GM13977 (cell line): ENCODE results near the gene CCND2.

Experiments
- DNase-seq: peaks from one replicate; pipeline ENCODE4 v3.0.0; 2012; ENCODE audit warnings: low spot score
- in situ Hi-C: fragments of 300-500 bp; cut with MboI; formaldehyde crosslinking; loops from one replicate; pipeline ENCODE4 v1.12.0; 2022; ENCODE audit warnings: low sequenced_read_pairs, low pct_unique_long_range_greater_than_20kb, mixed read lengths, inconsistent platforms; ENCODE audit not compliant: unreplicated experiment
- TF ChIP-seq, protein P1 (sequence below): IDR thresholded peaks from 2 replicates; pipeline ENCODE4 v1.5.1; 2012; ENCODE audit warnings: mild to moderate bottlenecking, control low read depth; ENCODE audit not compliant: insufficient read depth; ENCODE audit errors: extremely low read depth, missing control alignments

CCND2 gene

DNA sequence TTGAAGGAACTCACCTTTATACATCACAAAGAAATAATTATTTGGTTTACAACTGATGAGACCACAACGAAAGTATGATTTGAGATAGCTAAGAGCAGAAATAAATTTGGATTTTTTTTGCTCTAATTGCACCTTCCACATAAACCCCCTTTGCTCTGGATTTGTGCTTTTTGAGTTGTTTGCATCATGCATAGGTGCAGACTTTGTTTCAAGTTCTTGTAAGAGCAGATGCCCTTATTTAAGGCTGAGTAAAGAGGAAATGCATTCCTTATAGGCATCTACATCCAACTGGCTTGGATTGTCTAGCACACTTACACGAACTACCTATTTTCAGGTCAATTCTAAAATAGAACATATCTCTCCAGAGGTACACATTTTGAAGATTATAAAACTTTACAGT lies 6.6 kb upstream of the CCND2 start:
- DNase-seq = no peak
- in situ Hi-C loops = no loop called here
- TF ChIP-seq, protein P1, sequence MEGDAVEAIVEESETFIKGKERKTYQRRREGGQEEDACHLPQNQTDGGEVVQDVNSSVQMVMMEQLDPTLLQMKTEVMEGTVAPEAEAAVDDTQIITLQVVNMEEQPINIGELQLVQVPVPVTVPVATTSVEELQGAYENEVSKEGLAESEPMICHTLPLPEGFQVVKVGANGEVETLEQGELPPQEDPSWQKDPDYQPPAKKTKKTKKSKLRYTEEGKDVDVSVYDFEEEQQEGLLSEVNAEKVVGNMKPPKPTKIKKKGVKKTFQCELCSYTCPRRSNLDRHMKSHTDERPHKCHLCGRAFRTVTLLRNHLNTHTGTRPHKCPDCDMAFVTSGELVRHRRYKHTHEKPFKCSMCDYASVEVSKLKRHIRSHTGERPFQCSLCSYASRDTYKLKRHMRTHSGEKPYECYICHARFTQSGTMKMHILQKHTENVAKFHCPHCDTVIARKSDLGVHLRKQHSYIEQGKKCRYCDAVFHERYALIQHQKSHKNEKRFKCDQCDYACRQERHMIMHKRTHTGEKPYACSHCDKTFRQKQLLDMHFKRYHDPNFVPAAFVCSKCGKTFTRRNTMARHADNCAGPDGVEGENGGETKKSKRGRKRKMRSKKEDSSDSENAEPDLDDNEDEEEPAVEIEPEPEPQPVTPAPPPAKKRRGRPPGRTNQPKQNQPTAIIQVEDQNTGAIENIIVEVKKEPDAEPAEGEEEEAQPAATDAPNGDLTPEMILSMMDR = no peak

DNA sequence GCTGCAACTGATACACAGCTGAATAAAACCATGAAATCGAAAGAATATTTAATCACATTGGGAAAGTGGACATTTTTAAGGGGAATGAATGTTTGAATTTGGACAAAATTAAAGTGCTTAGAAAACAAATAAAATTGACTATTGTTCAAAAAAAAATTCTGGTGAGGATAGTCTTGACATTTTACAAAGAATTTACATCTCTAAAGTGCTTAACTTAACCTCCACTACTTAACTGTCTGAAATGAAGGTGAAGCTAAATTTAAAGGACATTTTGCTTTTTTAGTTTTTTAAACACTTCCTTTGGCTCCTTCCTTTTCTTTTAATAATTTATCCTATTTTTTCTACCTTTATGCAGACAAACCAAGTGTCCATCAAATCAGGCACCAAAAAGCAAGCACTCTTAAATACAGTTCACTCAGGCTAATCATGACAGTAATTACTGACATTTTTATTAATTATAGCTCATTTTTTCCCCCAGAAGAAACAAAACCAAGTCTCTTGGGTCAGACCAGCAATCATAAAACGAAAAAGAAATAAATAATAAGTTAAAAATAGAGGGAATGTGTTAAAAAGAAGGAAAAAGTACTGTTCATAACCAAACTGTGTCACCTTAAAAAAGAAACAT lies 5.7 kb upstream of the CCND2 start:
- TF ChIP-seq, protein P1 = no peak
- no peak for DNase-seq
- in situ Hi-C loops = no loop called here

DNA sequence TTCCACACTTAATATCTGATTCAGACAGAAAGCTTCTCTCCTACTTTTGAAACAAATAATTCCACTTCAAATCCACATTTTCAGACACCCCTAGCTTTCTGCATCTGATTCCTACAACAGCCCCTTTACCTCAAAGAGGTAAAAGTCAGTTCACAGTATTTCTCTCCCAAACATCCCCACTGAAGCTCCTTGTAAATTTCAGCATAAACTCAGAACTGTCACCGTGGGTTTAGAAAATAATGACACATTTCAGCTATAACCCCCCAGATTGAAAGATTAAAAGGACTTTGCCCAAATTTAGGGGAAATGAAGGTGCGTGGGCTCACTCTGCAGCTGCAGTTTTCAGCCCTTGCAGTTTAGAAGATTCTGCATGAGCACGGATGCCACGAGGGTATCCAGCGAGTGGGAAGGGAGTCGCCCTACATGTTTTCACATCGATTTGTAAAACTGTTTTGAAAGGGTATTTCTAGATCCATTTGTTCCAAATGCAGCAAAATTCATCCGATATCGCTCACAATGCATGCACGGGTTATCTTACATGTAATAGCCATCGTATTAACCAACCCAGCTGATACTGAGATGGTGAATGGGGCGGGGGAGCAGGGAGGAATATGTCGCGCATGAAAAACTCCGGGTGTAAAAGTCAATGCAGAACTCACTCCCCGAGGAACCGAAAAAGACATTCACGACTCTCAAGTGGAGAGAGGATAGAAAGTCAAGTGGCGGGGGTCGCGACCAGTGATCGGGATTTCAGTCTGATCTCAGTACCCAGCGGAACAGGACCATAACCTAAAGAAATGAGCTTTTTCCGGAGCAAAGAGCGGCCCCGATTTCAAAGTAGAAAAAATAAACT lies 5.0 kb upstream of the CCND2 start:
- DNase-seq = no peak
- TF ChIP-seq, protein P1 = no peak
- in situ Hi-C loops = no loop called here

DNA sequence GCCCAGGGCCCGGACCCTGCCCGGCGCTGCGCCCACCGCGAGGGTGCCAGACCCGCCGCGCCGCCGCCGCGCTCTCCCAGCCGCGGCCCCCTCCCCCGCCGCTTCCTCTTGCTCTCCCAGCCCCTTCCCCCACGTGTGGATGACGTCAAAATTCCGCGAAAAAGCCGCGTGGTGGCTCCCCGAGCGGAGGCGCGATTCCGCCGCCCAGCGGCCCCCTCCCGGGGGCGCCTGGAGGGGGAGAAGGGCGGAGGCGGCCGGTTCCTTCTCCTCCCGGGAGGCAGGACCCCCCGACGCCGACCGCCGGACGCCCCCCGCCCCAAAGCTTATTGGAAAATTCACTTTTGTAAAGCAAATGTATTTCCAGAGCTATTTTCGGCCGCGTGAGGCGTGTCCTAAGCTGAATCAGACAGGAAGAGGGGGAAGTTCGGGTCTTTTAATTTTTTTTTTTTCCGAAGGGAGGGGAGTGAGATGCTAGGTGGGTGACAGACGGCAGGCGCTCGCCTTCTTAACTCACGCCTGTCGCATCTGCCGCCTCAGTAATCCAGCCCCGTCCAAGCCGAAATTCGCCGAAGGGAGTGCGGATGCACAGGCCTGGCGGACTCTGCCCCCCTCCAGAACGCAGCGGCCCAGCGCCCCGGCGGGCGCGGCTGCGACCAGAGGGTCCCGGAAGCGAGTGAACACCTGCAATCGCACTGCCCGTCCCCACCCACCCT lies 4.1 kb upstream of the CCND2 start:
- in situ Hi-C loops = no loop called here
- TF ChIP-seq, protein P1 = peak; percentile 43
- peak; percentile 84 for DNase-seq

DNA sequence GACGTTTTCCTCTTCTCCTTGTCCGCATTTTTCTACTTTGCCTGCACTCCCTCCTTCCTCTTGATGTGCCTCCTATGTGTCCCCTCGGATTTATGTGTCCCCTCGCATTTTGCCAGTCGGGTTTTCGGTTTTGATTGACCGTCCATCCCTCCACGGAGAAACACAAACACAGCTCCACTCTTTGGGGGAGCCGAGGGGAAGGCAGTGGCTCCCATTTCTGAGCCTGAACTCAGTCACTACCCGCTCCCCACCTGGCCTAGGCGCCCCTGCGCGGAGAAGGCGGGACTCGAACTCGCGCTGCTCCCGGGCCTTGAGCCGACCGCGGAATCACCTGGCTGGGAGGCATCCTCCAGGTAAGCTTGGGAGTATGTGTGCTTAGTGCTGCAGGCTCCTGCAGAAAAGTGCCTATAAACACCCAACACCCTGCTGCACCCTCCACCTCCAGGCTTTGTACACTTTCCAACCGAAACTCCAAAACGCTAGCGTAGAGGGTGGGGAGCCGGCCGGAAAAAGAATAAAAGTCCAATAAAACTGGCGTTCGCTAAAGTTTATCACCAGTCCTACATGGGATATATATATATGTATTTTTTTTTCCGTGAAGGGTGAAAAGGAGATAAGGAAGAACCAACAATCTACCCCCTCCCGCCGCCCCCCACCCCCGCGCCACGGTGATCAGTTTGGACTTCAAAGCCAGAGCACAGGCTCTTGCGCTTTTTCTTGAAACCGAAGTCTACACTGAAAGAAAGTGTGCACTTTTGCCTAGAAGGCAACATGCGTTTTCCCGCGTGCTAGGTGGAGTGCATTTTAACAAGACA lies 3.3 kb upstream of the CCND2 start:
- in situ Hi-C loops = loop anchor here (10.0 kb wide), 3 partner anchors 165 to 375 kb away; no protein-coding TSS in a partner anchor
- no peak for DNase-seq
- TF ChIP-seq, protein P1 = no peak
